KBM-7 (cell line): ENCODE data around the gene DAP.
"Not testable (repeated sequence)": the region's sequence is repeated elsewhere in the genome, so short reads cannot be mapped to it uniquely, and the experiment has no call there.

Source experiments
- DNase-seq: peaks from one replicate; pipeline ENCODE4 v3.0.0-alpha.2; 2015
- in situ Hi-C: fragments of 300-500 bp; cut with MboI; formaldehyde crosslinking; loops from 2 replicates; pipeline ENCODE4 v1.14.3; 2020; ENCODE audit warnings: low sequenced_read_pairs, low pct_unique_long_range_greater_than_20kb, mixed read lengths

DAP gene

GRCh38 chr5:10718617-10719016 is 42.4 kb downstream of the DAP start:
- in situ Hi-C loops: not testable (repeated sequence)

DNA sequence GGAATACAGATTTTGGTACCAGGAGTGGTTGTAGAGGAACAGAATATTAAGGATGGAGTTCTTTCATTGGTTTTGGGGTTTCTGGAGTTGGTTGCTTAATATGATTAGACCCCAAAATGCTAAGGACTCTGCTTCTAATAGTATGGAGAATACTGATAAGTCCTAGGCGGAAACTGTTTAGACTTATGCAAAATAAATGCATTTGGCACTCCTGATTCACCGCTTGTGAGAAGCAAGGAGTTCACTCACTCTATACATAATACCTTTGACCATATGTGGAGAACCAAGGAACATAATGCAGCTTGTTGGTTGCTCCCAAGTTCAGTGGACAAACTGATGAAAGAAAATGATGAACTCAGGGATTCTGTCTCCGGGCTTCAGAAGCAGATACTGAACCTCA is 44.2 kb downstream of the DAP start:
- in situ Hi-C loops, DNase-seq: not testable (repeated sequence)

More at GRCh38 chr5:10718617-10719016, 42.4 kb downstream of the DAP start:
- not testable (repeated sequence) for DNase-seq

DNA sequence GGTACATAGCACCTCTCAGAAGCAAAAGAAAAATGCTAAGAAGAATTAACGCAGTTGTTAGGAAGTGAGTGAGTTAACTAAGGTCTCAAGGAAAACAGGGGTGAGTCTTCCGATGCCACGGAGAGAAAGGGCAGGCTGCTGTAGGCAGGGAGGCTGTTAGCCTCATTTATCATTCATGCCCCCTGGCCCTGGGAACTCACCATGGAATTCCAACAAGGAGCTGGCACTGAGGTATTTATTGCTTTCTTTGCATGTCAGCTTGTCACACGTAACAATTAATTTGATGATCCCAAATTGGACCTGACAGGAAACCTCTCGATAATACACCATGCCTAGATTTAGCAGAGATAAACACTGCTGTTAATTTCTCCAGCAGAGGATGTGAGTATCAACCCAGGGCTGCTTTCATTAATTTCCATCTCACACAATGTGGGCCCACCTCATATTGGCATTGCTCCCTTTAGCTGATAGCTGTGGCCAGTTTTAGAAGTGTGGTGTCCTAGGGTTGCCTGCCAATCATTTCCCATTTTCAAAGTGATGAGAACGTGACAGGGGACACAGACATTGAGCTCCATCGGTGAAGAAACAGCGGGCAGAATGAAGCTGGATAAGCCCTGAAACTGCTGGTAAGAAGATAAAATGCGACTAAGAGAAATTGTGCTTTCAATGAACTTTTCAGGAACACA is 45.3 kb downstream of the DAP start:
- in situ Hi-C loops: no loop called here
- no peak for DNase-seq

DNA sequence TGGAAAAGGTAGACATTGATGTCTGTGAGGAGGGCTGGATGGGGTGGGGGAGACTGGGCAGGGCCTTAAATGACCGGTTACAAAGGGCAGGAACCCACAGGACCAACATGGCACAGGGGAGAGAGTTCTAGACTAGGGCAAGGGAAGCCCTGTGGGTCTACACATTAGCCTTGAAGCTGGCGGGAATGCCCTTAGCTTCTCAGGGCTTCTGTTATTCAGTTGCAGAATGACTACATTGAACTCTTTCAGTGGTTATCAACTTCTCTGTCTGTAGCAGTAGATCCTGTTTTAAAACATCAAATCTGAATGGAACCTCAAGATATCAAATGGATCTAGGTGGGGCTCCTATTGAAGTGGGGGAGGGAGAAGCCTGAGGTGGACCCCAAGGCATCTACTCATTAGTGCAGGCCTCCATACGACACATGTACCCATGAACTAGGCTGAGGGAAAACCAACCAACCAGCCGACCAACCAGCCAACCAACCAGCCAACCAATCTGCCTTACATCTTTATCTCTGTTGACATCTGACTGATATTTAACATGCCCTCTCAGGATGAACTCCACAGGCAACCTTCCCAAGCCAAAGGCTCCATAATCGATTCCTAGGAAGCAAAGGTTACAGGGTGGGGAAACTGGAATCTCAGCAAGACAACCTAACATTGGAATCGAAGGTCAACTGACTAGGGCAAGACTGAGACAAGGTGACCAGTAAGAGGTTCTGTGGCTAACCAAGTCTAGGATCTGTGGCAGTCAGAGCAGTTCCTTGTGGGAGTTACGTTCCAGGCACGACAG is 48.3 kb downstream of the DAP start:
- no peak for DNase-seq
- in situ Hi-C loops: no loop called here

DNA sequence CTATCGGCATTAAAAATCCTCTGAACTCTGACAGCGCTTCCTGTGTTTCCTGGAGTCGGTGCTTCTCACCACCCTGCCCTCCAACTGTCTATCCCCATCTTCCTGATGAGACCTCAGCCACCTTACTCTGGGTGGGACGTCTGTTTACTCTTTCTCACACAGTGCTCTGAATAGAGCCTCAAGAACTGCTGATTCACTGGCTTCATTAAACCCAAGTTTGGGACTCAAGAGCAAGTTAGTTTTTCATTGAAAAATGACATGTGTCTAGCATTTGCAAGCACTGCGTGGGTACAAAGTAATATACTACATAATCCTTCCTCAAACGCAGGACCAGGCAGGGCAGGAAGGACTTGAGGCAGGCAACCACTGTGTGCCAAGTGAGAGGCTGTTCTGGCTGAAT is 49.5 kb downstream of the DAP start:
- no peak for DNase-seq
- in situ Hi-C loops: no loop called here

DNA sequence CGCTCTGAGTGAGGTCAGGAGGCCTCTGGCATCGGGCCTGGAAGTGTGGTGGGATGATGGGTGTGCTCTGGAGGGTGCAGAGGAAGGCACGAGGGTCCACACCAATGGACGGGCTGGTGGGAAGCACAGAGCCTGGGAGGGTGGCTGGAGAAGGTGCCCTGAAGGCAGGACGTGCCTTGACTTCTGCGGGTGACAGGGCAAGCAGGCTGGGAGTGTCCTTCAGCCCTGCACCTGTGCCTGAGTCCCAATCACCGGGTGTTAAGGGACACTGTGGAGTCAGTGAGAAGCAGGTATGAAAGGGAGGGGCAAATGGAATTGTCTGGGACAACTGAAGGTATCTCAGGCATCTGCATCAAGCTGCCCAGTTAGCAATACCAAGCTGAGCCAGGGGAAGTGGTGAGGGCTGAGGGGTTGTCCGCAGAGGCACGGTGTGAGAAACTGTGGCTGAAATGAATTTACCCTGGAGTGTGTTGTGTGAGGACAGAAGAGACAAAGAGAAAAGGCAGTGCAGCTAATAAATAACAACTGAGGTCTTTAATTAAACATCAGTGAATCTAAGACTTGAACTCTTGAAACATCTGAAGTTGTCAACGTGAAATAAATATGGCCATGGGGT is 50.4 kb downstream of the DAP start:
- no peak for DNase-seq
- in situ Hi-C loops: no loop called here

- in situ Hi-C loops: no loop called here
Measured at GRCh38 chr5:10709933-10710332, 51.1 kb downstream of the DAP start.

DNA sequence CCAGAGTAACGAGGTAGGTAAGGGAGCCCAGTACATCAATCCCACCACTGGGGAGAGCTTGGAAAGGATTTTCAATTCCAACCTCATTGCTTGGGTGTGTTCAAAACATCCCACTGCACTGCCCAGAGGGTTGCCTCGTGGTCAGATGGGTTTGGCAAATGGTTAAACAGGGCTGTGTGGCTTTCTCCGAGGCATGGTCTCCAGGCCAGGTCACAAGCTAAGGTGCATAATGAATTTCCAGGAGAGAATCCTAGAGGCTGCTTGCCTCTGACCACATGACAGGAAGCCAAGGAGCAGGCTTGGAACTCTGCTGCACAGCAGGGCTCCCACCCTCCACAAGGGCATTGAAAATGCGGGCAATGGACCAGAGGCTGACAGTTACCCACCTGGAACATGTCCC is 51.6 kb downstream of the DAP start:
- in situ Hi-C loops: no loop called here
- DNase-seq: no peak

More at GRCh38 chr5:10709933-10710332, 51.1 kb downstream of the DAP start:
- DNase-seq: no peak

DNA sequence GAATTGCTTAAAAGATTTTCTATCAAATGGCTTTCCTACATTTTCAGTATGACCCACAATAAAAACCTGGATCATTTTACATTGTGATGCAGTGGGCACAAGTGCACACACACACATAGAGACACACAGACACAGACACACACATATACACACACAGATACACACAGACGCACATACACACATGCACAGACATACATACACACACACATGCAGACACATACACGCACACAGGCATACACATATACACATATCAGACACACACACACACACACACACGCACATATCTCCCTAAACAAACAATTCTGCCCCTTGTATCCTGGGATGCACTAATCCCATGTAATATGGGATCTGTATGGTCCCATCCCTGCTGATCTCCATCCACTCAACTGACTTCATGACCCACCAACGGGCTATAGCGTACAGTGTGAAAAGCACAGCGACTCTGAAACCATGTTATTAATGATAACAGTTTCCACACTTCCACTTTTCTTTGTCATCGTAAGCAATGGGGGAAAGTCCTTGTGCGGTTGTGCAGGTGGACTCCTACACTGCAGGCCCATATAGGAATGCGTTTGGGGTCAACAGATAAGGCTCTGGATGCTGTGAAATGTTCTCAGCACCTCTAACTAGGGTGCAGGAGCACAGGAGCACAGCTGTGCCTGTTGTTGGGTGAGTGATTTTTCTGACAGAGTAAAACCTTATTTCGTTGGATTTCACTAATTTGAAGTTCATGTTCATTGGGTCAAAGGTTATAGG is 52.7 kb downstream of the DAP start:
- in situ Hi-C loops: no loop called here
- DNase-seq: no peak

- DNase-seq: no peak
- in situ Hi-C loops: no loop called here
Measured at GRCh38 chr5:10707198-10708142, 53.6 kb downstream of the DAP start.

DNA sequence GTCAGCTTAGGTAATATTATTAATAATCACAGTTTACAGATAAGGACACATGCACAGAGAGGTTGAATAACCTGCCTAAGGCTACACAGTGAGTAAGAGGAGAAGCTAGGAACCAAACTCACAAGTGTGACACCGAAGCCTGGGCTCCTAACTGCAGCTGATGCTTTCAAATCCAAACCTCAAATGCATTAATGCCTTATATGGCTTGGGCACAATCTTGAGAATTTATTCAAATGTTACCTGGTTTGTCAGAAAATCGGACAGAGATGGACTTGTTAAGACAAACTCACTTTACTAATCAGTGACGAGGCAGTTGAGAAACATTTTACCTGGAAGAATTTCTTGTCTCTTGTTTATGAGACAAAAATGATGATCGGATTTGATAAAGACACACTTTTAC is 54.7 kb downstream of the DAP start:
- DNase-seq: no peak
- in situ Hi-C loops: no loop called here

GRCh38 chr5:10705747-10706146 is 55.3 kb downstream of the DAP start:
- in situ Hi-C loops: no loop called here
- DNase-seq: no peak

GRCh38 chr5:10704949-10705621 is 55.9 kb downstream of the DAP start:
- peak; percentile 60 for DNase-seq
- in situ Hi-C loops: no loop called here

DNA sequence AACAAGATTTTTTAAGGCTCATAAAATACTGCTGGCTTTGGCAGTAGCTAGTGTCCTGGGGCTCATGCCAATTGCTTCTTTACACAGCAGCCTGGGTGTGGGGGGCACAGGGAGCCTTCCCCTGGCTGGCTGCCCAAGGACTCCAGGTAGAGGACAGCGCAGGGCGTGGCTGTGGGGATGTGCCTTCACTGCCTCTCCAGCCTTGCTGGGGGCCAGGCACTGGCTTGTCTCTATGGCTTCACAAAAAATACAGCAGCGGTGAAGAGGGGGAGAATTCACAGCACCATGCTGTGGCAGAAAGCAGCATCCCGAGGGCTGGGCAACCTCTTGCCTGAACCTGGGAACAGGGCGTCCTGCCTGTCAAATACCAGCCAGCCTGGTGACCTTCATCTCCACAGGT is 57.4 kb downstream of the DAP start:
- in situ Hi-C loops: no loop called here

DNA sequence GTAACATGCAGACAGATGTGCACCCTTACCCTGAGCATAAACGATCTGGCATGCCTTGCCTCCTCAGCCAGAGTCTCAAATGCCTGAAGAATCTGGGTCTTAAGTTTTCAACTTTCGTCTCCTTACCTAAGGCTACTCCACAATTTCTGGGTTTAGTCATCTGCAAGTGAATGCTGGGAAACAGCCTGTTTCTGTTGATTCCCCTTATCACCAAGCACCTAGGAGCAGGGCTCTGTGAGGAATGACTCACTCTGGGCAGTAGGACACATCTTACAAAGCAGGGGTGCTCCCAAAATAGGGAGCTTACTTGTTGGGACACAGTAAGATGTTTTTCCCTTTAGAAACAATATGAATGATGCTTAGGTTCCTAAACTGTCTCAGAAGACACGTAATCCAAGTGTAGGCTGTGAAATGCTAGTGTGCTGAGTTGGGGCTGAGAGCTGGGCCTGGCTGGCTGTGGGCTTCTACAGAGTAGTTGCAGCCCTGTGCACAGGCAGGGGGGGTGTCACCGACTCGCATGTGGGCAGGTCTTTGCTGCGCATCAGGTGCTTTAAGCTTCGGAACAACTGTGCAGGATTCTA is 58.0 kb downstream of the DAP start:
- in situ Hi-C loops: no loop called here
- no peak for DNase-seq

More for the DNA sequence above, 57.4 kb downstream of the DAP start:
- no peak for DNase-seq

DNA sequence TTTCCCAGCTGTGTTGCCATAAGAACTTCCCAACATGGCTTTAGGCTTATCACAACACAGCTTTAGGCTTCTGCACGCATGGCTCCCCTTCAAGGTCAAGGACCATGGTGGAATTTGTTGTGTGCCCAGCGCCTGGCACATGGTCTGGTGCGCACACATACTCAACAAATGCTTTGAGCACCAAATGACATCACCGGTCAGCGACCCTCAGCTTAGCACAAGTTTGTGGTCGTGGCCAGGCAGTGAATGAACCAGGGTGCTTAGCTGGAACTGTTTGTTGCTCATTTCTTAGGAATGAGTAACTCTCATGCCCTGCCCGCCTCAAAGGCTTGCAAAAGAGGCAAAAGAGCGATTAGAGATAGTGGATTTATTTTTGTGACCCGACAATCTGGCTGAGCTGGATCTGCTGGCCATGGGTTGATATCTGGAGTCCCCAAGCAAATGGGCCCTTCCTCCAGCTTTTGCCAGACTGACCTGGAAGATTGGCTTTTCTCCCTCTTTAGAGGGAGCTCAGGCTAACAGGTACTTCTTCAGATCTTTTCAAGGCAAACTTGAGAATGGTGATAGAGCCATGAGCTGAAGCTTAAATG is 58.9 kb downstream of the DAP start:
- DNase-seq: no peak
- in situ Hi-C loops: no loop called here

GRCh38 chr5:10701567-10702039 is 59.4 kb downstream of the DAP start:
- peak; percentile 42 for DNase-seq
- in situ Hi-C loops: no loop called here
